IMR-90 (cell line): ENCODE data around the gene PRKAR1B. TPM values are rescaled to one million over a fixed set of nuclear protein-coding genes. Genes with fewer than 3 reads are reported as not detected.

Experiments
- ATAC-seq: fragments of 200-7000 bp; cut with Tn5 transposase; 2 replicates; pipeline ENCODE4 v1.9.1; 2020; ENCODE audit warnings: low read depth, mild to moderate bottlenecking, moderate library complexity
- BruUV-seq: library from RNA; stranded (reverse); fragments of 400-500 nt; replicated peaks from 2 replicates; lab custom pipeline; 2021; lab: Mats Ljungman, UMichigan
- CTCF ChIA-PET: fragments of 300-600 bp; formaldehyde crosslinking; extraction: SDS; loops from one replicate; lab custom pipeline; 2021; ENCODE audit warnings: antibody characterized with exemption; lab: Yijun Ruan, JAX
- POLR2A ChIA-PET: fragments of 300-600 bp; sonication (Branson Sonifier 250); formaldehyde crosslinking; loops from one replicate; lab custom pipeline; 2022; ENCODE audit warnings: antibody characterized with exemption; ENCODE audit not compliant: unreplicated experiment; lab: Charles Lee
- DNase-seq: peaks from one replicate; pipeline ENCODE4 v3.0.0; 2013
- H2AFZ ChIP-seq: replicated peaks from 2 replicates; pipeline ENCODE3; 2013; ENCODE audit warnings: low read length, mild to moderate bottlenecking; ENCODE audit not compliant: poor library complexity
- H2AK5ac ChIP-seq: 2 replicates; pipeline ENCODE4 v1.6.1; 2013; ENCODE audit warnings: low read depth, low read length, inconsistent platforms
- H2AK9ac ChIP-seq: replicated peaks from 2 replicates; pipeline ENCODE3; 2013; ENCODE audit warnings: mild to moderate bottlenecking, low read depth, low read length, moderate library complexity; ENCODE audit not compliant: poor library complexity
- H2BK120ac ChIP-seq: 2 replicates; pipeline ENCODE4 v1.6.1; 2013; ENCODE audit warnings: low read depth, low read length, inconsistent platforms
- H2BK15ac ChIP-seq: 3 replicates; pipeline ENCODE4 v1.6.1; 2013; ENCODE audit warnings: low read depth, low read length, inconsistent platforms
- H2BK20ac ChIP-seq: 2 replicates; pipeline ENCODE4 v1.6.1; 2013; ENCODE audit warnings: low read depth, mild to moderate bottlenecking, inconsistent platforms, low read length, moderate library complexity
- H2BK5ac ChIP-seq: 2 replicates; pipeline ENCODE4 v1.6.1; 2013; ENCODE audit warnings: mild to moderate bottlenecking, low read depth, low read length, inconsistent platforms; ENCODE audit not compliant: poor library complexity, severe bottlenecking
- H3K14ac ChIP-seq: replicated peaks from 2 replicates; pipeline ENCODE4 v1.6.1; 2013; ENCODE audit warnings: low read depth, low read length, inconsistent platforms
- H3K18ac ChIP-seq: 2 replicates; pipeline ENCODE4 v1.6.1; 2013; ENCODE audit warnings: low read depth, low read length, control low read depth
- H3K23ac ChIP-seq: 2 replicates; pipeline ENCODE4 v1.6.1; 2013; ENCODE audit warnings: low read depth, low read length, inconsistent platforms
- H3K27ac ChIP-seq: 2 replicates; pipeline ENCODE4 v1.5.1; 2013; ENCODE audit warnings: mild to moderate bottlenecking, control low read depth, low read length; ENCODE audit not compliant: insufficient read depth
- H3K27me3 ChIP-seq: 2 replicates; pipeline ENCODE4 v1.6.1; 2013; ENCODE audit warnings: low read length; ENCODE audit not compliant: control insufficient read depth, insufficient read depth
- H3K36me3 ChIP-seq: 2 replicates; pipeline ENCODE4 v1.6.1; 2013; ENCODE audit warnings: low read length, mixed read lengths; ENCODE audit not compliant: control insufficient read depth, insufficient read depth
- H3K4ac ChIP-seq: 2 replicates; pipeline ENCODE4 v1.6.1; 2013; ENCODE audit warnings: low read depth, low read length, inconsistent platforms
- H3K4me1 ChIP-seq: 2 replicates; pipeline ENCODE4 v1.6.1; 2013; ENCODE audit warnings: low read length, mixed read lengths; ENCODE audit not compliant: control insufficient read depth, insufficient read depth
- H3K4me2 ChIP-seq: 2 replicates; pipeline ENCODE4 v1.6.1; 2013; ENCODE audit warnings: low read depth, mild to moderate bottlenecking, control low read depth, low read length, moderate library complexity
- H3K4me3 ChIP-seq: 2 replicates; pipeline ENCODE4 v1.5.1; 2013; ENCODE audit warnings: low read depth, mild to moderate bottlenecking, control low read depth, low read length, moderate library complexity; ENCODE audit not compliant: insufficient read depth
- H3K56ac ChIP-seq: 2 replicates; pipeline ENCODE4 v1.6.1; 2013; ENCODE audit warnings: low read length, inconsistent platforms; ENCODE audit not compliant: insufficient read depth; ENCODE audit errors: extremely low read depth
- H3K79me1 ChIP-seq, 2 experiments: 2 replicates each; pipeline ENCODE4 v1.6.1; 2013; ENCODE audit warnings: low read length in 2 of 2, inconsistent platforms in 1 of 2, low read depth in 1 of 2
- H3K9ac ChIP-seq: 2 replicates; pipeline ENCODE4 v1.6.1; 2013; ENCODE audit warnings: low read depth, low read length, control low read depth
- H3K9me1 ChIP-seq: 2 replicates; pipeline ENCODE4 v1.6.1; 2013; ENCODE audit warnings: low read length, inconsistent platforms; ENCODE audit not compliant: insufficient read depth
- H3K9me3 ChIP-seq: 2 replicates; pipeline ENCODE4 v1.6.1; 2013; ENCODE audit warnings: low read length; ENCODE audit not compliant: control insufficient read depth, insufficient read depth
- H4K20me1 ChIP-seq: 2 replicates; pipeline ENCODE4 v1.6.1; 2013; ENCODE audit warnings: low read length, inconsistent platforms; ENCODE audit not compliant: insufficient read depth
- H4K5ac ChIP-seq: 2 replicates; pipeline ENCODE4 v1.6.1; 2013; ENCODE audit warnings: mild to moderate bottlenecking, low read depth, low read length, control low read depth
- H4K8ac ChIP-seq, 2 experiments: 2 replicates each; pipeline ENCODE4 v1.6.1; 2013; ENCODE audit warnings: low read depth in 2 of 2, low read length in 2 of 2, control low read depth in 1 of 2, inconsistent platforms in 1 of 2
- H4K91ac ChIP-seq: 2 replicates; pipeline ENCODE4 v1.6.1; 2013; ENCODE audit warnings: low read depth, low read length, inconsistent platforms; ENCODE audit not compliant: insufficient read depth
- BHLHE40 ChIP-seq: fragments of 150-350 bp; IDR thresholded peaks from 2 replicates; pipeline ENCODE4 v1.6.1; 2016; ENCODE audit warnings: mild to moderate bottlenecking, low read depth, low read length
- CEBPB ChIP-seq: IDR thresholded peaks from 2 replicates; pipeline ENCODE4 v1.6.1; 2012; ENCODE audit warnings: low read depth, low read length, improper control_type of control experiment
- CHD1 ChIP-seq: IDR thresholded peaks from 2 replicates; pipeline ENCODE4 v1.6.1; 2012; ENCODE audit warnings: low read depth, low read length, improper control_type of control experiment
- ELK1 ChIP-seq: fragments of 150-350 bp; IDR thresholded peaks from 2 replicates; pipeline ENCODE4 v1.6.1; 2016; ENCODE audit warnings: low read depth, mild to moderate bottlenecking, low read length, moderate library complexity, borderline replicate concordance
- FOS ChIP-seq: fragments of 150-350 bp; IDR thresholded peaks from 2 replicates; pipeline ENCODE4 v1.6.1; 2016; ENCODE audit warnings: low read depth, low read length
- MAFK ChIP-seq: IDR thresholded peaks from 2 replicates; pipeline ENCODE4 v1.6.1; 2012; ENCODE audit warnings: low read depth, low read length, improper control_type of control experiment
- MAZ ChIP-seq: IDR thresholded peaks from 2 replicates; pipeline ENCODE4 v1.6.1; 2012; ENCODE audit warnings: low read depth, mild to moderate bottlenecking, low read length, improper control_type of control experiment, moderate library complexity, borderline replicate concordance
- MXI1 ChIP-seq: IDR thresholded peaks from 2 replicates; pipeline ENCODE4 v1.6.1; 2012; ENCODE audit warnings: low read depth, mild to moderate bottlenecking, low read length, moderate library complexity, borderline replicate concordance
- NFE2L2 ChIP-seq: fragments of 150-350 bp; IDR thresholded peaks from 2 replicates; pipeline ENCODE4 v1.6.1; 2016; ENCODE audit warnings: low read depth, mild to moderate bottlenecking, low read length
- POLR2A ChIP-seq: IDR thresholded peaks from 2 replicates; pipeline ENCODE4 v1.6.1; 2012; ENCODE audit warnings: mild to moderate bottlenecking, low read depth, low read length
- RAD21 ChIP-seq: IDR thresholded peaks from 2 replicates; pipeline ENCODE4 v1.6.1; 2012; ENCODE audit warnings: low read length, improper control_type of control experiment
- RCOR1 ChIP-seq: IDR thresholded peaks from 2 replicates; pipeline ENCODE4 v1.6.1; 2012; ENCODE audit warnings: mild to moderate bottlenecking, low read length, improper control_type of control experiment; ENCODE audit not compliant: insufficient replicate concordance
- RFX5 ChIP-seq: IDR thresholded peaks from 2 replicates; pipeline ENCODE4 v1.8.0; 2012; ENCODE audit warnings: low read depth, mild to moderate bottlenecking, low read length, moderate library complexity
- SMC3 ChIP-seq: fragments of 150-350 bp; IDR thresholded peaks from 2 replicates; pipeline ENCODE4 v1.6.1; 2016; ENCODE audit warnings: low read depth, mild to moderate bottlenecking, antibody characterized with exemption, low read length, moderate library complexity
- USF2 ChIP-seq: fragments of 150-350 bp; IDR thresholded peaks from 2 replicates; pipeline ENCODE4 v1.6.1; 2017; ENCODE audit warnings: mild to moderate bottlenecking, antibody characterized with exemption, low read length, low read depth
- WGBS, 2 experiments: methylation state at CpG; one replicate each; pipeline versions ENCODE4 v1.1.5 to v1.1.7; 2013; ENCODE audit warnings: missing lambda C conversion rate in 2 of 2; ENCODE audit not compliant: insufficient read length in 1 of 2; ENCODE audit errors: extremely low coverage in 2 of 2; 5-methylcytosine and 5-hydroxymethylcytosine counted together
- dilution Hi-C: fragments of 300-500 bp; cut with HindIII; formaldehyde crosslinking; loops from one replicate; pipeline ENCODE4 v1.14.3; 2018; ENCODE audit warnings: low sequenced_read_pairs; ENCODE audit not compliant: unreplicated experiment
- in situ Hi-C: fragments of 300-500 bp; cut with MboI; formaldehyde crosslinking; loops from 3 replicates; pipeline ENCODE4 v1.14.3; 2019; ENCODE audit warnings: low sequenced_read_pairs, inconsistent platforms, mixed read lengths
- intact Hi-C: fragments of 100-400 bp; cut with micrococcal nuclease; formaldehyde crosslinking; loops from 2 replicates; pipeline ENCODE4 v1.10.0; 2022
- polyA plus RNA-seq, 3 experiments: library from polyadenylated mRNA; depleted of rRNA; stranded (reverse); fragments of >200 nt; gene quantifications; 2 replicates each; pipeline ENCODE4 v1.2.3, GENCODE V29; 2012; ENCODE audit warnings: low replicate concordance in 1 of 3
- total RNA-seq: library from RNA; depleted of rRNA; stranded (reverse); fragments of >200 nt; gene quantifications from 2 replicates; pipeline ENCODE4 v1.2.3, GENCODE V29; 2012
- TF ChIP-seq, protein P1 (sequence below): conservative IDR thresholded peaks from 2 replicates; pipeline ENCODE4 v1.5.1; 2012; ENCODE audit warnings: mild to moderate bottlenecking, low read depth, low read length, improper control_type of control experiment

Gene PRKAR1B
- total and polyA plus RNA-seq, 2 of the 4 experiments (the other 2 are of a cell fraction): 15.2 to 20.2 TPM

GRCh38 chr7:716636-717035, 10.4 kb downstream of the PRKAR1B start:
- 97% methylated on average over 5 of the region's 11 CpGs; no CpG with 5 or more reads in 1 of the 2 experiments for WGBS, 2 experiments
- no TSS peak for BruUV-seq

More at GRCh38 chr7:716636-717035, 10.4 kb downstream of the PRKAR1B start:
- DNase-seq: no peak
- peaks cover 4% of the 10 kb centered on the region; the same call in 1 of the 2 replicates for H3K27me3 ChIP-seq
- ChIA-PET POLR2A (no interaction called here), CTCF (no interaction called here)
- H2AK5ac ChIP-seq: no peak overlapping the region
- no peaks in the 10 kb centered on the region for H3K79me1 ChIP-seq
- H3K4ac ChIP-seq: no peak overlapping the region
- no peak overlapping the region for H2AFZ ChIP-seq
- H3K9me1 ChIP-seq: no peaks in the 10 kb centered on the region
- no peak for ATAC-seq
- H4K8ac ChIP-seq: no peak overlapping the region
- no peak overlapping the region for H2BK5ac ChIP-seq
- H3K36me3 ChIP-seq: no peaks in the 10 kb centered on the region
- H4K91ac ChIP-seq: no peak overlapping the region
- no peak overlapping the region for H4K5ac ChIP-seq
- dilution Hi-C loops: no loop called here
- TF ChIP-seq MXI1 (no peak), USF2 (no peak), MAFK (no peak), SMC3 (no peak), MAZ (no peak), FOS (no peak), POLR2A (no peak), ELK1 (no peak), CHD1 (no peak), RCOR1 (no peak), BHLHE40 (no peak), RFX5 (no peak), NFE2L2 (no peak), RAD21 (no peak), CEBPB (no peak)
- TF ChIP-seq, protein P1, sequence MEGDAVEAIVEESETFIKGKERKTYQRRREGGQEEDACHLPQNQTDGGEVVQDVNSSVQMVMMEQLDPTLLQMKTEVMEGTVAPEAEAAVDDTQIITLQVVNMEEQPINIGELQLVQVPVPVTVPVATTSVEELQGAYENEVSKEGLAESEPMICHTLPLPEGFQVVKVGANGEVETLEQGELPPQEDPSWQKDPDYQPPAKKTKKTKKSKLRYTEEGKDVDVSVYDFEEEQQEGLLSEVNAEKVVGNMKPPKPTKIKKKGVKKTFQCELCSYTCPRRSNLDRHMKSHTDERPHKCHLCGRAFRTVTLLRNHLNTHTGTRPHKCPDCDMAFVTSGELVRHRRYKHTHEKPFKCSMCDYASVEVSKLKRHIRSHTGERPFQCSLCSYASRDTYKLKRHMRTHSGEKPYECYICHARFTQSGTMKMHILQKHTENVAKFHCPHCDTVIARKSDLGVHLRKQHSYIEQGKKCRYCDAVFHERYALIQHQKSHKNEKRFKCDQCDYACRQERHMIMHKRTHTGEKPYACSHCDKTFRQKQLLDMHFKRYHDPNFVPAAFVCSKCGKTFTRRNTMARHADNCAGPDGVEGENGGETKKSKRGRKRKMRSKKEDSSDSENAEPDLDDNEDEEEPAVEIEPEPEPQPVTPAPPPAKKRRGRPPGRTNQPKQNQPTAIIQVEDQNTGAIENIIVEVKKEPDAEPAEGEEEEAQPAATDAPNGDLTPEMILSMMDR: no peak
- in situ Hi-C loops: no loop called here
- H3K14ac ChIP-seq: no peak overlapping the region
- H4K20me1 ChIP-seq: peaks cover 5% of the 10 kb centered on the region; the same call in 1 of the 2 replicates
- peaks cover 3% of the 10 kb centered on the region; the same call in 1 of the 2 replicates for H3K4me1 ChIP-seq
- H2BK20ac ChIP-seq: no peak overlapping the region
- no peak overlapping the region for H3K27ac ChIP-seq
- no peak overlapping the region for H2AK9ac ChIP-seq
- H3K9me3 ChIP-seq: peaks cover 4% of the 10 kb centered on the region; the same call in 1 of the 2 replicates
- no peak overlapping the region for H3K9ac ChIP-seq
- H3K23ac ChIP-seq: no peak overlapping the region
- H3K4me3 ChIP-seq: no peak overlapping the region
- intact Hi-C loops: no loop called here
- H3K18ac ChIP-seq: no peak overlapping the region
- H2BK120ac ChIP-seq: no peak overlapping the region
- H3K4me2 ChIP-seq: no peak overlapping the region
- H3K56ac ChIP-seq: no peak overlapping the region
- H2BK15ac ChIP-seq: no peak overlapping the region
